PFSK-1 (cell line): ENCODE results near the gene TSPYL6.

Source experiments
- FOXP2 ChIP-seq: optimal IDR thresholded peaks from 2 replicates; pipeline ENCODE3; 2011; ENCODE audit warnings: borderline replicate concordance, control low read depth, inconsistent platforms; ENCODE audit not compliant: insufficient read depth; ENCODE audit errors: extremely low read length, extremely low read depth
- POLR2AphosphoS5 ChIP-seq: IDR thresholded peaks from 2 replicates; pipeline ENCODE4 v1.6.1; 2012; ENCODE audit warnings: low read depth, mild to moderate bottlenecking, control low read depth, low read length, moderate library complexity
- REST ChIP-seq, 2 experiments: IDR thresholded peaks; 2 replicates each; pipeline versions ENCODE4 v1.6.1 to v1.8.0; 2011 to 2012; ENCODE audit warnings: low read depth in 2 of 2, low read length in 2 of 2, control low read depth in 1 of 2, inconsistent platforms in 1 of 2, mild to moderate bottlenecking in 1 of 2, moderate library complexity in 1 of 2; ENCODE audit not compliant: insufficient read depth in 1 of 2
- SIN3A ChIP-seq: IDR thresholded peaks from 2 replicates; pipeline ENCODE4 v1.6.1; 2012; ENCODE audit warnings: mild to moderate bottlenecking, low read length, moderate library complexity, borderline replicate concordance; ENCODE audit not compliant: insufficient read depth
- TAF1 ChIP-seq: IDR thresholded peaks from 2 replicates; pipeline ENCODE4 v1.6.1; 2012; ENCODE audit warnings: low read length, control low read depth, borderline replicate concordance; ENCODE audit not compliant: insufficient read depth

GRCh38 chr2:54213082-54213481 lies 42.9 kb downstream of the TSPYL6 start:
- TF ChIP-seq POLR2AphosphoS5 (no peak), REST (IDR thresholded peaks at IDR 0.05; ENCODE audit: insufficient read depth in 1 of 2, low read depth in 2 of 2, low read length in 2 of 2) (no peak), FOXP2 (no peak), SIN3A (no peak), TAF1 (no peak)
